NCI-H526 treated with DMSO at 0.1 percent for 48 hours (cell line): ENCODE results near the gene SLC45A2.
"Not testable (repeated sequence)": the region's sequence is repeated elsewhere in the genome, so short reads cannot be mapped to it uniquely, and the experiment has no call there.

ENCODE experiments used
- DNase-seq: peaks from one replicate; lab custom pipeline; 2025; lab: John Stamatoyannopoulos, UW

Gene SLC45A2

DNA sequence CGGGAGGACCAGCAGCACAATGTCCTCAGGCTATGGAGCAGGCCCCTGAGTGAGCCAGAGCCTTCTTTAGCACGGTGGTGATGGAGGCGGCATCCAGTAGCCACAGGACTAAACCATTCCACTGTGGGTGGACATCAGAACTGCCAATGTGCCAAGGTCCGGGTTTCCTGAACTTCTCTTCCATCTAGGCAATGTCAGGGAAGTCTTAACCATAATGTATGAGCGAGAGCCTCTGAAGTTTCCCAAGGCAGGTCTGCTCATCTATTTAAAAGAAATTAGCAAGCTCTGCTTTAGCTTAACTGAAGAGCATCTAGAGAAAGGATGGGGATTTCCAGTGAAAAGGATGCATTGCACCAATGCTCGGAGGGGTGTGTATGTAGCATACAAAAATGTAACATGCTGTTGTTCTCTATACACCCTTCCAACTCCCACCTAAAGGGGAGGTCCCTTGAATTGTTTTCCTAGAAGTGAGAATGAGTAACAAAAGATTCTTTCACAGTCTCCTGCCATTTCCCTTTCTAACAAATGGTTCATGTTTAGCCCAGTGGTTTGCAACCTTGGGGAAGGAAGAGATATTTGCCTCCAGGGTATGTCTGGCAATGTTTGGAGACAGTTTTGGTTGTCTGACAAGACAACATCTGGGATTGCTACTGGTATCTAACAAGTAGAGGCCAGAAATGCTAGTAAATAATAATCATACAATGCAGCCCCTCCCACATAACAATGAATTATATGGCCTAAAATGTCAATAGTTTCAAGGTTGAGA is 54.4 kb downstream of the SLC45A2 start:
- no peak for DNase-seq

DNA sequence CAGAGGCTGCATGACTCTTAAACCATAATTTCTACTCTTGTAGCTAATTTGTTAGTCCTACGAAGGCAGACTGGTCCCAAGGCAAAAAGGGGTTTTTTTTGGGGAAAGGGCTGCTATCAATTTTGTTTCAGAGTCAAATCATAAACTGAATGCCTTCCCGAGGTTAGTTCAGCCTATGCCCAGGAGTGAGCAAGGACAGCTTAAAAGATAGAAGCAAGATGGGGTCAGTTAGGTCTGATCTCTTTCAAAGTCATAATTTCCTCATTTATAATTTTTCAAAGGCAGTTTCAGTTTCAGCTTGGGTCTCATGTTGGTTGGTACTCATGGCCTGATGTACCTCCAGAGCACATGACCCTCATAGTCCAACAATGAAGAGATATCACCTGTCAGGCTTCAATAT is 56.2 kb downstream of the SLC45A2 start:
- DNase-seq = no peak

DNA sequence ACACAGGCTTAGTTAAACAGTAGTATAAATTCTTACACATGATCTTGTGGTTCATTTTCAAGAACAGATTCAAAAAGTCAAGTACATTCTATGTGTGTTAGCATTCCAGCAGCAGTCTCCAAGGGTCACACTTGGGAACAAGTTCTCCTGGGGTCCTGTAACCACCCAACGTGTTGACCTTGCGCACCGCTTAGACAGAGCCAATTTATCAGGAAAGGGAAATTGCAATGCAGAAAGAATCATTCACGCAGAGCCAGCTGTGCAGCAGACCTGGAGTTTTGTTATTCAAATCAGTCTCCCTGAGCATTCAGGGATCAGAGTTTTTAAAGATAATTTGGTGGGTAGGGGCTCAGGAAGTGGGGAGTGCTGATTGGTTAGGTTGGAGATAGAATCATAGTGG is 56.8 kb downstream of the SLC45A2 start:
- no peak for DNase-seq

DNA sequence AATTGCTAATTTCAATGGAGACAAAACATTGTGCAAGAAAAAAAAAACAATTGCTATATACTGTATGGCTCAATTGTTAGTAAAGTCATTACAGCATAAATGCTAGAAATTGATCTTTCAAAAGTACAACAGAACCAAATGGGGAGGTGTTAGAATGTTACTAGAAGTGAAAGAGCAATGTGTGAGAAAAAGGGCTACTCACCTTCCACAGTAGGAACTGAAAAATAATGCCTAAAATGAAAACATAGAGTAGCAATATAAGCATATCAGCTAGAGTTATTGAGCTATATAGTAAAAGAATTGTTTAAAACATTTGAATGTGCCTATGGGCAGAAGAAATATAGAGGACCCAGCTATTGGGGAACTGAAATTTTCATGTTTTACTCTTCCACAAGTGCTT is 59.2 kb downstream of the SLC45A2 start:
- DNase-seq = no peak

DNA sequence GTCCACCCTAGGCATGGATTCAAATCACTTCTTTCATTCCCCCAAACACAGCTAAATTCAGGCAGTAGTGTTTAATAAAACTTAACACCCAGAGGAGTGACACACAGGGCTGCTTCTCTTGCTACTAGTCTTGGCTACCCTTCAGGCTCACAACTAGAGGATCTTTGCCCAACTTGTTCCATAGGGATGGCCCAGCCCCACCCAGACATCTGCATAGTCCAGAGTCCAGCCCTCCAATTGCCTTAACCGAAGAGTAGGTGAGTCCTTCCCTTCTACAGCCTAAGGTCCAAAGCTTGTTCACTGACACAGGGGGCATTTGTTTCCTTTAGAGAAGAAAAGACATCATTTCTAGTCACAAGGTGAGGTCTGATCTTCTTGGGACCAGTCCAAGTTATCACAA is 63.5 kb downstream of the SLC45A2 start:
- DNase-seq = no peak

DNA sequence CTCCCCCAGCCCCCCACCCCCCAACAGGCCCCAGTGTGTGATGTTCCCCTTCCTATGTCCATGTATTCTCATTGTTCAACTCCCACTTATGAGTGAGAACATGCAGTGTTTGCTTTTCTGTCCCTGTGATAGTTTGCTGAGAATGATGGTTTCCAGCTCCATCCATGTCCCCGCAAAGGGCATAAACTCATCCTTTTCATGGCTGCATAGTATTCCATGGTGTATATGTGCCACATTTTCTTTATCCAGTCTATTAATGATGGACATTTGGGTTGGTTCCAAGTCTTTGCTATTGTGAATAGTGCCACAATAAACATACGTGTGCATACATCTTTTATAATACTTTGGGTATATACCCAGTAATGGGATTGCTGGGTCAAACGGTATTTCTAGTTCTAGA is 69.6 kb downstream of the SLC45A2 start:
- DNase-seq = not testable (repeated sequence)

DNA sequence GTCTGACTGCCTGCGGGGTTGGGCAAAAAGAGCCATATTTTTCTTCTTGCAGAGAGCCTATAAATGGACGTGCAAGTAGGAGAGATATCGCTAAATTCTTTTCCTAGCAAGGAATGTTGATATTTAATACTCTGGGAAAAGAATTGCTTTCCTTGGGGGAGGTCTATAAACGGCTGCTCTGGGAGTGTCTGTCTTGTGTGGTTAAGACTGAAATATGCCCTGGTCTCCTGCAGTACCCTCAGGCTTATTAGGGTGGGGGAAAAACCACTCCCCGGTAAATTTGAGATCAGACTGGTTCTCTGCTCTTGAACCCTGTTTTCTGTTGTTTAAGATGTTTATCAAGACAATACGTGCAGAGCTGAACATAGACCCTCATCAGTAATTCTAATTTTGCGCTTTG is 78.2 kb downstream of the SLC45A2 start:
- DNase-seq = not testable (repeated sequence)

DNA sequence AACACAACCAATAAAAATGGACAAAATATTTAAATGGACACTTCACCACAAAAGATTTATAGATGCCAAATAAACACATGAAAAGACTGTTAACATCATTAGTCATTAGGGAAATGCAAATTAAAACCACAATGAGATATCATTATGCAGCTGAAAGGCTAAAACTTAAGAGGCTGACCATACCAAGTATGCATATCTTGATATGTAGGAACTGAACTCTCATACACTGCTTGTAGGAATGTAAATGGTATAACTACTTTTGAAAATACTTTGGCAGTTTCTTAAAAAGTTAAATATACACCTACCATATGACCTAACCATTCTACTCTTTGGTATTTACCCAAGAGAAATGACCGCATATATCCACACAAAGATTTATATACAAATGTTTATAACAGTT is 79.1 kb downstream of the SLC45A2 start:
- DNase-seq = no peak

DNA sequence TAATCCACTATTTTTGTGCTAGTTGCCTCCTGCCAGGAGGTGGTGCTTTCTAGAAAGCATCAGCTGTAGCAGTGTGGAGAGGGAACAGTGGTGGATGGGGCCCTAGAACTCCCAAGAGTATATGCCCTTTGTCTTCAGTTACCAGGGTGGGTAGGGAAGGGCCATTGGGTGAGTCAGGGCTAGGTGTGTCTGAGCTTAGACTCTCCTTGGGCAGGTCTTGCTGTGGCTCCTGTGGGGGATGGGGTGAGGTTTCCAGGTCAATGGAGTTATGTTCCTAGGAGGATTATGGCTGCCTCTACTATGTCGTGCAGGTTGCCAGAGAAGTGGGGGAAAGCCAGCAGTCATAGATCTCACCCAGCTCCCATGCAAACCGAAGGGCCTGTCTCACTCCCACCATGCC is 81.4 kb downstream of the SLC45A2 start:
- no peak for DNase-seq

DNA sequence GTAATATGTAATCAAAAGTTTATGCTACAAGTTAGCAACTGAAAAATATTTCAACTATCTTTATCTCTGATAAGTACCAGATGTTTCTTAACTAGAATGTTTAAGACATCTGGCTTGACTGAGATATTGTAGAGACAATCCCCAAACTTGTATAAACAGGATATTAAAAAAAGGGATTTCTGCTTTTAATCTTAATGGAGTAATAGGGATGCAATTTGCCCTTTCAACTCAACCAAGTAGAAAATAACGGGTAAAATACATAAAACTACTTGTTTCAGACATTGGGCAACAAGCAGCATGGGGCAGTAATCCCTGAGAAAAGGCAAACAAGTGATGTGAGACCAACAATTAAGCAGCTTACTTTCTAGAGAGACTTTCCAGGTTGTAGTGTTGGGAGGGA is 83.3 kb downstream of the SLC45A2 start:
- no peak for DNase-seq
